ENCODE results near the gene VSIR.

The VSIR gene

DNA sequence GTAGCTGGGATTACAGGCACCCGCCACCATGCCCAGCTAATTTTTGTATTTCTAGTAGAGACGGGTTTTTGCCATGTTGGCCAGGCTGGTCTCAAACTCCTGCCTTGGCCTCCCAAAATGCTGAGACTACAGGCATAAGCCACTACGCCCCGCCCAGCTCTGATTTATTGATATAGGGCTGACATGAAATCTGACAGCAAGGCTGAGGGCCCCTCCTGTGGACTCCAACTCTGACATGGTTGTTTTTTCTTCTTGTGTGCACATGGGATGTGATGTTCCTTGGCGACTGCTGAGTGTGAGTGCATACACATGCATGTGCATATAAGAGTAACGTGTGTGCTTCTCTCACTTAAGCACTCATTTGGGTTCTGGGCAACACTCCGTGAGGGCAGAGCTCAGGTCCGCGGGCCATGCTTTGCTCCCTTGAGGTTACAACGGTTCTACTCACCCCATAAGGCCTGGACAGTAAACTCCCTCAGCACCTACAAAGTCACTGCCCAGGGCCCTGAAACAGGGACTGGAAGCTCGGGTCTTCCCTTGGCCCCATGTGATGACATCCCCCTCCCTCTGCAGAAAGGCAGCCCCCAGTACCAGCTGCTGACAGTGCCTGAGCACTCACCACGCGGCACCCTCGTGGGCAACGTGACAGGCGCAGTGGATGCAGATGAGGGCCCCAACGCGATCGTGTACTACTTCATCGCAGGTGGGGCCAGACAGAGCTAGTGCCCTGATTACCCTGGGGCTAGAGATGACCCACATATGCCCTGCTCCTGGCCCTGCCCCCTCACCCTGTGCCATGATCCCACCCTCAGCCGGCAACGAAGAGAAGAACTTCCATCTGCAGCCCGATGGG lies 33.6 kb upstream of the VSIR start:
- DNase-seq: no peak

DNA sequence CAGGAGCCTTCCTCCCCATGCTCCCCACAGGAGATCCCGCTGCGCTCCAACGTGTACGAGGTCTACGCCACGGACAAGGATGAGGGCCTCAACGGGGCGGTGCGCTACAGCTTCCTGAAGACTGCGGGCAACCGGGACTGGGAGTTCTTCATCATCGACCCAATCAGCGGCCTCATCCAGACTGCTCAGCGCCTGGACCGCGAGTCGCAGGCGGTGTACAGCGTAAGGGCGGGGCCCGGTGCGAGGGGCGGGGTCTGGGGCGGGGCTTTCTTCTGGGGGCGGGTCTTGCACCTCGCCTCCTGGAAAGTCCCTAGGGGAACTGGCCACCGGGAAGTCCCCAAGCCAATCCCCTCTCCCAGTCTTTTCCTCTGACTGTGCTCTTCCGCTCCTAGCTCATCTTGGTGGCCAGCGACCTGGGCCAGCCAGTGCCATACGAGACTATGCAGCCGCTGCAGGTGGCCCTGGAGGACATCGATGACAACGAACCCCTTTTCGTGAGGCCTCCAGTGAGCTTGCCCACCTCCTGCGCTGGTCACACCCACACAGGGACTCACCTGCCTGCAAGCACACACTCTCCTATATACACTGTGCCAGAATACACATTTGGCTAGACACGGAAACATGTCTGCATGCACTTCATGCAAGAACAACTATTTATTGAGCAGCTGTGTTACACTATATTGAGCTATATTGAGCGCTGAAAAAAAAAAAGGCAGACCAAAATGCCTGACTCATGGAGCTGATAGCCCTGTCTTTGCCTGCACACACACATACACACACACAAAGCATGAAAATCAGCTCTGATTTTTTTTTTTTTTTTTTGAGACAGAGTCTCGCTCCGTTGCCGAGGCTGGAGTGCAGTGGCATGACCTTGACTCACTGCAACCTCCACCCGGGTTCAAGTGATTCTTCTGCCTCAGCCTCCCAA lies 32.7 kb upstream of the VSIR start:
- no peak for DNase-seq

DNA sequence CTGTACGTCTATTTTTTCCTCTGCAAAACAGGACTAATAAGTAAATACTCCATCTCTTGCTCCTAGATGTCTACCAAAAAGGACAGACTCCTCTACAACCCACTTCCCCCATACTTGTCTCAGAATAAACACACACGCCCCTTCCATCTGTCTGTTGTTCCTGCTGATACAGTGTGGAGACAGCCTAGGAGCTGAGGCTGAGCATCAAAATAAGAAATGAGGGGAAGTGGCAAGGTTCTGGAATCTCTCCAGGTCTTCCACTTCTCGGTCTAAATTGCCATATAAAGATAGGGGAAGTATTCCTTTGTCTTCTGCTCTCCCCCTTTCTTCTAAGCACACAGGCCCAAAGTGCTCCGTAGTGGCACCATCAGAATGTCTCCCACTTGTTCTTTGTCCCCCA lies 30.8 kb upstream of the VSIR start:
- no peak for DNase-seq

DNA sequence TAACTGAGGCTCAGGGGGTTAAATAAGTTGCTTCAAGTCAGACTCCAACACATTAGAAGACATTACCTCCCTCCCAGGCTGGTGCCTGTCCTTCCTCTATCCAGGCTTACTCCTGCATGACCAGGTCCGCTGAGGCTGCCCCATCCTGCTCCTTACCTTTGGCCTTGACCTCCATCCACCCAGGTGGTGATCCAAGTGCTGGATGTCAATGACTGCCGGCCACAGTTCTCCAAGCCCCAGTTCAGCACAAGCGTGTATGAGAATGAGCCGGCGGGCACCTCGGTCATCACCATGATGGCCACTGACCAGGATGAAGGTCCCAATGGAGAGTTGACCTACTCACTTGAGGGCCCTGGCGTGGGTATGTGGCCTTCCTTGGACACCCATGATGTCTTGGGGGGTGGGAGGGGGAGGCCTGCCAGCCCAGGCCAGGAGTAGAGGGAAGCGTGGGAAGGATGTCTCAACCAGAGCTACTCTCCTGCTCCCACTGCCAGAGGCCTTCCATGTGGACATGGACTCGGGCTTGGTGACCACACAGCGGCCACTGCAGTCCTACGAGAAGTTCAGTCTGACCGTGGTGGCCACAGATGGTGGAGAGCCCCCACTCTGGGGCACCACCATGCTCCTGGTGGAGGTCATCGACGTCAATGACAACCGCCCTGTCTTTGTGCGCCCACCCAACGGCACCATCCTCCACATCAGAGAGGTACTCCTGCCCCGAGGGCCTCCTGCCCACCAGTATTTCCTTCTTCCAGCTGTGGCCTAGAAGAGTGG lies 29.6 kb upstream of the VSIR start:
- no peak for DNase-seq

DNA sequence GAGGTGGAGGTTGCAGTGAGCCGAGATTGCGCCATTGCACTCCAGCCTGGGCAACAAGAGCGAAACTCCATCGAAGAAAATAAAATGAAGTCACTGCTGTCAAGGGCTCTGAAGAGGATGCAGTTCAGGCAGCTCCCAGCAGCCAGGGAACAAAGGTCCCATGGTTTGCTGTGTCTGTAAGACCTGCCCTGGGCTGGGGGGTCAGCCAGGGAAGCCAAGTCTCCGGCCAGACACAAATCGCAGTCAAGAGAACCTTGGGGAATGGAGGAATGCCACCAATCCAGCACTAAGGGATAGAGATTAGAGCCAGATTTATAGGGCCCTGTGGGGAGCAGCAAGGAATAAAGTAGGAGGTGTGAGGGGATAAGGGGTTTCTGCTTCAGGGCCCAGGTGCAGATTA lies 28.9 kb upstream of the VSIR start:
- DNase-seq: no peak

DNA sequence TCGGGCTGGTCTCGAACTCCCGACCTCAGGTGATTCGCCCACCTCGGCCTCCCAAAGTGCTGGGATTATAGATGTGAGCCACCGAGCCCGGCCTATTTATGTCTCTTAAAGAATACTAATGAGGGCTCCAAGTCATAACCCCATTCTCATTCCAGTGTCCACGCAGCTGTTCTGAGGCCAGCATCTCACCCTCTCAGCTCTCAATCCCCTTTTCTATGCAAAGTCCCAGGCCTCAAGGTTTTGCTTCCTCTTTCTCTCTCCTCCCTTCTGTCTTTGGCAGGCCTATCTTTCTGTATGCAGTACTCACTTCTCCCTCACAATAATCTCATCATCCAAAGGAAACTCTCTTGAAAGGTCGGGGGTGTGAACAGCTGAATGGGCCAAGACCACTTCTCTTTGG lies 28.0 kb upstream of the VSIR start:
- no peak for DNase-seq

DNA sequence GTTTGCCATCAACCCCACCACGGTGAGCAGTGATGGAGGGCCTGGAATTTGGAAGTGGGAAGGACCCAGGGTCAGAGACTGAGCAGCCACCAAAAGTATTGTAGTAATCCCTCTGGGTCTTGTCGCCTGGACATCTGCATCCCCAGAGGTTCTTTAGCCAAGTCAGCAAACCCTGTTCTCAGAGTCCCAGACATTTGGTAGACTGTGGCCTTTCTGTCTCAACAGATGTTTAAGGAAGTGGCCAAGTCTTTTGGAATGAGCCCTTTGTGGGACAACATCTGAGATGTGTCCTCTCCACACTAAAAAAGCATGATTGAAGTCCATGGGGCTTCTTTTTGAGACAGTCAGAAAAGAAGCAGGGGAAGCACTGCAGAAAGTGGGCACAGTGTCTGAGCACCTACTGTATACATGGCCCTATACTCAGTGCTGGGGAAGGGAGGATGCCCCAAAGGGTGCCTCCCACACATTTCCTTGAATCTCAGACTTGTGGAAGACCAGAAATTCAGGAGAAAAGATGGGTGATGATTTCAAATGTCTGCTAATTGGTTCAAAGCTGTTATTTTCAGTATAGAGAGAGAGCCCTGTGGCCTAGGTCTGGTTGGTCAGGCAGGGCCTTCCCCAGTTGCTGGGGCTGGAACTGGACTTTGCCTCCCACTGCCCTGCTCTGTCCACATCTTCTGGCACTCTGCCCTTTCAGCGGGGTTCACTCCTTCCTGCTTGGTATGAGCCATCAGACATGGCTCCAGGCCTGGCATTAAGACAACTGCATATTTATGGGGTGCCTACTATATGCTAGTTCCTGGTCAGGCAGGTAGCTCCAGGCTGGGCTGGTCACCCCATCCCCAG lies 26.5 kb upstream of the VSIR start:
- DNase-seq: no peak

DNA sequence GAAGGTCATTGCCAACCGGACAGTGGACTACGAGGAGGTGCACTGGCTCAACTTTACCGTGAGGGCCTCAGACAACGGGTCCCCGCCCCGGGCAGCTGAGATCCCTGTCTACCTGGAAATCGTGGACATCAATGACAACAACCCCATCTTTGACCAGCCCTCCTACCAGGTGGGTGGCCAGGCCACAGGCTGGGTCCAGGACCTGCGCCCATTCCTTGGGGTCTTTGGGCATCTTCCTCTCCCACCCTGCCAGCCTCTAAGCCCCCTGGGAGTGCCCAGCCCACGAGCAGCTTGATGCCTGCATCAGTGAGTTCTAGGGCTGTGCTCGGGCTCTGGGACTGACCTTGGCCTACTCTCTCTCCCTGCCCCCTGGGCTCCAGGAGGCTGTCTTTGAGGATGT lies 25.8 kb upstream of the VSIR start:
- DNase-seq: no peak

DNA sequence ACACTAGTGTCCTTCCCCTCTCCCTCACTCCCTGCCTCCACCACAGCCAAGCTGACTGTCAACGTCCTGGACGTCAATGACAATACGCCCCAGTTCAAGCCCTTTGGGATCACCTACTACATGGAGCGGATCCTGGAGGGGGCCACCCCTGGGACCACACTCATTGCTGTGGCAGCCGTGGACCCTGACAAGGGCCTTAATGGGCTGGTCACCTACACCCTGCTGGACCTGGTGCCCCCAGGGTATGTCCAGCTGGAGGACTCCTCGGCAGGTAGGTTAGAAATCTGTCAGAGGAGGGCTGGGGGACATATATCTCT lies 24.9 kb upstream of the VSIR start:
- DNase-seq: no peak

DNA sequence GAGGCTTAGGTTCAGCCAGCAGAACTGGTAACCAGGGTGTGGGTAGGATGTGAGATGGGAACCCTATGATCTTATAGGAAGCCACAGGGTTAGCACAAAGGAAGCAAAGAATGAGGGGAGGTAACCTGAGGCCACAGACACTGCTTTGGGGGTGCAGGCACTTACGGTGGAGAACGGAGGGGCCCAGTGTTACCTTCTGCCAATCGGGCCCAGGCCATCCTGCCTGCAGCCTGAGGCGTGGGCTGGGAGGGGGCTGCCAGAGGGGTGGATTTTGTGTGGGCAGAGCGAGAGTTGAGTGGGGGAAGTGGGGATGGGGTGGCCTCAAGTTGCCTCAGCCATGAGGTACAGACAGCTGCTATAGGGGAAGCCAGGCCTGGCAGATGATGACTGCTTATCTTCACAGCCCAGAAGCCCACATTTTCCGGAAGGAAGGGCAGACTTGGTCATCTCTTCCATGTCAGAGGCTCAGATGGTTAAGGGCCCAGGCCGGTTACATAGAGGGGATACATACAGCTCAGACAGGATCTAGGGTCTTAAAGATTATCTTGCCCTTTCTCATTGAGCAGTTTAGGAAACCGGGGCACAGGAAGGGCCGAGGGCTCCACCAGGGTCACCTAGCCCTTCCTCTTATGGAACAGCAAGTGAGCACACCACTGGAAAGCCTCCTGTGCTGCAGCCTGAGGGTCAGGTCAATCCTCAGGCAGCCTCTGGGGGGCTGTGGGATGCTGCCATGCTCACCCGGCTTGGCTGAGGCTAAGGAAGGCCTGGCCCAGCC lies 24.4 kb upstream of the VSIR start:
- no peak for DNase-seq

DNA sequence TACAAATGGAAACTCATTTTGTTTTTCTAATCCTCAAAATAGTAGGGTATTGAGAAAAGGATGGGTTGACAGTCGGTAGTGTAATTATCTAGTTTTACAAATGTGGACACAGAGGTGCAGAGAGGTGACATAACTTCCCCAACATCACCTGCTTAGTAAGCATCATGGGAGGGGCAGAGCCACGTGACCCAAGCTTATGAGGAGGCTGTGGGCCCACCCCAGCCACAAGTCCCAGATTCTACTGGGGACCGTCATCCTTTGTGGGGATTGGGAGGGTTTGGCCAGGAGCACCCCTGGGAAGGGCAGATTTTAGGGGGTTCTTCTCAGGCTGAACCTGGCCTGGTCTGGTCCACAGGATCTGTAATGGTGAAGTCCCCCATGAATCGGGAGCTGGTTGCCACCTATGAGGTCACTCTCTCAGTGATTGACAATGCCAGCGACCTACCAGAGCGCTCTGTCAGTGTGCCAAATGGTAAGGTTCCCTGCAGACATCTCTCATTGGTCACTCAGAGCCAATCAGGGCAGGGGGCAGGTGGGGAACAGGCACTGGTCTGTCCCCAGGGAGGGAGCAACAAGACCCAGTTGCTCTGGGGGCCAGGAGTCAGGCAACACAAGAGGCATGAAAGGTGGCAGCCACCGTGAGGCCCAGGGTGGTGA lies 23.6 kb upstream of the VSIR start:
- no peak for DNase-seq

DNA sequence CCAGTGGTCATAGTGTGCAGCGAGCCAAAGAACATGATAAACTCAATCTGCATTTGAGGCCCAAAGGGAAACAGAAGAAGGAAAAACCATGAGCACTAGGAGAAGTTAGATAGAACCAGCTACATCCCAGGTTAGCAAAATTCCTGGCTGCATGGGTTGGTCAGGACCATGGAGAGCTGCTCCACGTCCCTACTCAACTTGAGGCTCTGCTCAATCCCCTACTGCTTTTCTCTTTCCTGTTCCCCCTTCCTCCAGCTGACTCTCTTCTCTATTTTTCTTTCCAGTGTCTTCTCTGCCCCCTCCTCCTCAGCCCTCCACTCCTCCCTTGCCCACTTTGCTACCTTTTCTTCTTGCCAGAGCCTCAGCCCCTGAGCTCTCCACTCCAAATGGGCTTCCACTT lies 21.9 kb upstream of the VSIR start:
- no peak for DNase-seq

DNA sequence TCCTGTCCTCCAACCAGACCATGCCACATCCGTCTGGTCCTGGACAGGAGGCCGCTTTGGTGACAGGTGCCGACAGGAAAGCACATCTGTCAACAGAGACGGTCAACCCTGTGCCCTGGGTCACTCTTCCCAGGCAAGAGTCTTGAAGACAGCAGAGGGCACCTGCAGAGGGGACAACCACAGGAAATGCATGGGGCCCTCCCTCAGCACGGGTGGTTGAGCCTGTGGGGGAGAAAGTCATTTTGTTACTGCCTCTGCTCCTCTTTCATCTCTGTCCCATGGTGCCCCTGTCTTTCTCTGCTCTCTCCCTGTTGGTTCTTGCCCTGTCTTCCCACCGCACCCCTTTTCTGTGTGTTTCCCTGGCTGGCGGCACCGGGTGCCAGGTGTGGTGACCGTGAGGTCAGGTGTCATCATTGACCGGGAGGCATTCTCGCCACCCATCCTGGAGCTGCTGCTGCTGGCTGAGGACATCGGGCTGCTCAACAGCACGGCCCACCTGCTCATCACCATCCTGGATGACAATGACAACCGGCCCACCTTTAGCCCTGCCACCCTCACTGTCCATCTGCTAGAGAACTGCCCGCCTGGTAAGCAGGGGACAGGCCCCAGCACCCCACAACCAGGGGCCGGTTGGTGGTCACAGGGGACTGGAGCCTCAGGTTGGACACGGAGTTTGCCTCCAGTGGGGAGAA lies 17.6 kb upstream of the VSIR start:
- no peak for DNase-seq

DNA sequence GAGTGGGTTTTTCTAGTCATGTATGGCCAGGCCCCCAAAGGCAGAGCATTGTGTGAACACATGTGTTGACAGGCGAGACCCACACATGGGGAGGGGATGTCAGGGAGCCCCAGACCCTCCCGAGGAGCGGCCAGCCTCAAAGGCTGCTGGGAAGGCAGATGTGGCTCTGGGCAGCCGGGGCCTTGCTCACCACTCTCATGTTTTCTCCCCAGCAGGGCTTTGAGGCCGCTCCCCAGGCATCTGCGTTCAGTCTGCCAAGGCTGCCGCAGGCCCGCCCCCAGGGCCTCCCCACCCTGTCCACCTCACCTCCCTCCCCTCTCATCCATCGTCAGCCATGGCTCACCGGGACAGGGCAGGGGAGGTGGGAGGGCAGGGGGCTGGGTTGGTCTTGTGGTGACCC lies 16.6 kb upstream of the VSIR start:
- DNase-seq: no peak

DNA sequence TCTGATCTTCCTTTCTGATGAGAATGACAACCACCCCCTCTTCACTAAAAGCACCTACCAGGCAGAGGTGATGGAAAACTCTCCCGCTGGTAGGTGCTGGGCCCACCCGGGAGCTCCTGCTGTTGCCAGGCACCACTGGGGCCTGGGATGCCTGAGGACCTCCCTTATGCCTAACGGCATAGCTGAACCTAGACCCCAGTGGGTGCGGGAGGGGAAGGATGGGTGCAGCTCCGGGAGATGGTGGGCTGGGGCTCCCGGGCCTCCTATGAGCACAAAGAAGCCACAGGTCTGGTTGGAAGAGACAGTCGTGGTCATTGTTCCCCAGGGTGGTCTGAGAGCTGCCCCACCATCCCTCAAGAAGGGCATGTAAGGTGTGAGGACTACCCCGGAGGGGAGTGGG lies 15.6 kb upstream of the VSIR start:
- DNase-seq: no peak

DNA sequence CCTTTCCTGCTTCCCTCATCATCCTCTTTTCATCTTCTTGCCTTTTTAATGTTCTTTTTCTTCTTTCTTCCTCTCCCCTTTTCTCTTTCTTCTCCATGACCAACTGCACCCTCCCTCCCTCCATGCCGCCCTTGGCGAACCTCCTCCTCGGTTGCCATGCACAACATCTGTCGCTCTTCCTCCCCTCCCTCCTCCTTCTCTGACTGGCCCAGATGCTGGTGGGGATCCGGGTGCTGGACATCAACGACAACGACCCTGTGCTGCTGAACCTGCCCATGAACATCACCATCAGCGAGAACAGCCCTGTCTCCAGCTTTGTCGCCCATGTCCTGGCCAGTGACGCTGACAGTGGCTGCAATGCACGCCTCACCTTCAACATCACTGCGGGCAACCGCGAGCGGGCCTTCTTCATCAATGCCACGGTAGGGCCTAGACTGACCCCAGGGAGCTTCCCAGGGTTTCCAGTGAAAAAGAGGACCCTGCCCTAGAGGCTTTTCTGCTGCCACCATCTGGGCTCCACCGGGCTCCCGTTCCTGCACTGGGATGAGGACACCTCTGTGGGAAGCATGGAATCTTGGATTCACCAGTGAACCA lies 11.5 kb upstream of the VSIR start:
- no peak for DNase-seq

DNA sequence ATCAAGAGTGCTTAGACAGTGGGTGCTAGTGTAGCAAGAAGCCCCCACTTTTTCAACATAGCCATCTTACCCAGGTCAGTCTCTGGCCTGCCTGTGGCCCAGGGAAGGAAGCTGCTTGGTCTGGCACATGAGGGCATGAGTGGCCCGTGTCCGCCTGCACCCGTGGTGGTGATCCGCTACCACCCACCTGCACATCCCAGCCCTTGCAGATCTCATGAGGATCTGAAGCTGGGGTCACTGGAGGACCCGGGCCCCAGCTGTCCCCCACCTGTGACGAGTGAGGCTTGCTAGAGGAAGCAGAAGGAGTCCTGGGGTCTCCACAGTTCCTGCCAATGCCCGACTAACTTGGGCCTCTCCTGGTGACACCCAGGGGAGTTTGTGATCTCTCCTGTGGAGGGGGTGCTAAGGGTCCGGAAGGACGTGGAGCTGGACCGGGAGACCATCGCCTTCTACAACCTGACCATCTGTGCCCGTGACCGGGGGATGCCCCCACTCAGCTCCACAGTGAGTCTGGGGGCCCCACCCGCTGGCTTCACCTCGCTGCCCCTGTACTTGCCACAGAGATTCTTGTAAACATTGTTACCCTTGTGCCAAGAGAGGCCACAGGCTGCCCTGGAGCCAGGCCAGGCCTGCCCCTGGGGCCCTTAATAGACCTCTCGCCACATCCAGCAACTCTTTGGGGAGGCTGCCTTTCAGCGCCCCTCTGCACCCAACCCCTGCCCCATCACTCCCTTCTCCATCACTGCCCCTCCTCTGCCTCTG lies 10.8 kb upstream of the VSIR start:
- DNase-seq: no peak

DNA sequence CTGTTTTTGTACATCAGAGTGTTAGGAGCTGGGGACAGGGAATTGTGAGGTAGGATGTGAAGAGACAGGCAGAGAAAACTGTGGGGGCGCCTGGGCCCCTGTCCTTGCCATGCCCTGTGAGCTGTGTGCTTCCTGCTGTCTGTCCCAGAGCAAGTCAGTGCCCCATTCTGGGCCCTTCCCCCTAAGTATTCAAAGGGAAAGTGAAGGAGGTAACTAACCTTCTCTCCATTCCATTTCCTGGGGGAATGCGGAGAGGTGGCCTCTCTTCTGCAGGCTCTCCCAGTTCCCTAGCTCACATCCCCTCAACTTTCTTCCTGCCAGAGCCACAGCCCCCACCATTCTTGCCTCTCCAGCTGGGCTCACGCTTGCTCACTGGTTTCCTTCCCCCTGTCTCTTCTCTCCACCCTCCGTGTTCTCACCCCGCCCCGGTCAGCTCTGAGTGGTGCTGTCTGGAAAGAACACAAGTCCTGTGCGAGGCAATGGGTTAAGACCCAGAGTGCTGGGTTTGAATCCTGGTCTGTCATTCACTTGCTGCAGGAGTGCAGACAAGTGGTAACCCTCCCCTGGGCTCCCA lies 9.7 kb upstream of the VSIR start:
- DNase-seq: no peak

Data from stimulated activated CD4-positive, alpha-beta T cell treated with anti-CD3 and anti-CD28 coated beads, Interleukin-4, amount 100 ng/mL, for 1 hour (primary cell).